Type B pancreatic cell (in vitro differentiated cells): ENCODE data around the gene MRTFB. TPM values are rescaled to one million over a fixed set of nuclear protein-coding genes. Genes with fewer than 3 reads are reported as not detected.
"Not testable (repeated sequence)": the region's sequence is repeated elsewhere in the genome, so short reads cannot be mapped to it uniquely, and the experiment has no call there.

ENCODE experiments used
- DNase-seq: peaks from one replicate; pipeline ENCODE4 v3.0.0; 2021; ENCODE audit warnings: mixed read lengths; ENCODE audit not compliant: unreplicated experiment; ENCODE audit errors: extremely low spot score
- H3K27ac Mint-ChIP-seq: 2 replicates; pipeline ENCODE4 v1.8.0; 2021; ENCODE audit warnings: mild to moderate bottlenecking, mixed read lengths
- H3K27me3 Mint-ChIP-seq: 2 replicates; pipeline ENCODE4 v1.8.0; 2021; ENCODE audit warnings: mixed read lengths
- H3K36me3 Mint-ChIP-seq: 2 replicates; pipeline ENCODE4 v1.8.0; 2021; ENCODE audit warnings: mixed read lengths
- H3K4me1 Mint-ChIP-seq: one replicate; pipeline ENCODE4 v1.8.0; 2021; ENCODE audit warnings: mixed read lengths; ENCODE audit not compliant: unreplicated experiment
- H3K4me3 Mint-ChIP-seq: 2 replicates; pipeline ENCODE4 v1.8.0; 2021; ENCODE audit warnings: mild to moderate bottlenecking, mixed read lengths
- H3K9me3 Mint-ChIP-seq: 2 replicates; pipeline ENCODE4 v1.8.0; 2021; ENCODE audit warnings: mixed read lengths
- long read RNA-seq: library from polyadenylated mRNA; unstranded; transcript quantifications from one replicate; pipeline ENCODE4 v2.0.0, GENCODE V29; 2020
- total RNA-seq: library from RNA; stranded (reverse); gene quantifications from 2 replicates; pipeline ENCODE4 v1.2.1, GENCODE V29; 2021; ENCODE audit warnings: low replicate concordance
- TF ChIP-seq, protein P1 (sequence below): fragments of 200-600 bp; sonication (generic); conservative IDR thresholded peaks from 2 replicates; pipeline ENCODE4 v1.5.0; 2021; ENCODE audit warnings: antibody characterized with exemption, mild to moderate bottlenecking

Gene MRTFB, protein sequence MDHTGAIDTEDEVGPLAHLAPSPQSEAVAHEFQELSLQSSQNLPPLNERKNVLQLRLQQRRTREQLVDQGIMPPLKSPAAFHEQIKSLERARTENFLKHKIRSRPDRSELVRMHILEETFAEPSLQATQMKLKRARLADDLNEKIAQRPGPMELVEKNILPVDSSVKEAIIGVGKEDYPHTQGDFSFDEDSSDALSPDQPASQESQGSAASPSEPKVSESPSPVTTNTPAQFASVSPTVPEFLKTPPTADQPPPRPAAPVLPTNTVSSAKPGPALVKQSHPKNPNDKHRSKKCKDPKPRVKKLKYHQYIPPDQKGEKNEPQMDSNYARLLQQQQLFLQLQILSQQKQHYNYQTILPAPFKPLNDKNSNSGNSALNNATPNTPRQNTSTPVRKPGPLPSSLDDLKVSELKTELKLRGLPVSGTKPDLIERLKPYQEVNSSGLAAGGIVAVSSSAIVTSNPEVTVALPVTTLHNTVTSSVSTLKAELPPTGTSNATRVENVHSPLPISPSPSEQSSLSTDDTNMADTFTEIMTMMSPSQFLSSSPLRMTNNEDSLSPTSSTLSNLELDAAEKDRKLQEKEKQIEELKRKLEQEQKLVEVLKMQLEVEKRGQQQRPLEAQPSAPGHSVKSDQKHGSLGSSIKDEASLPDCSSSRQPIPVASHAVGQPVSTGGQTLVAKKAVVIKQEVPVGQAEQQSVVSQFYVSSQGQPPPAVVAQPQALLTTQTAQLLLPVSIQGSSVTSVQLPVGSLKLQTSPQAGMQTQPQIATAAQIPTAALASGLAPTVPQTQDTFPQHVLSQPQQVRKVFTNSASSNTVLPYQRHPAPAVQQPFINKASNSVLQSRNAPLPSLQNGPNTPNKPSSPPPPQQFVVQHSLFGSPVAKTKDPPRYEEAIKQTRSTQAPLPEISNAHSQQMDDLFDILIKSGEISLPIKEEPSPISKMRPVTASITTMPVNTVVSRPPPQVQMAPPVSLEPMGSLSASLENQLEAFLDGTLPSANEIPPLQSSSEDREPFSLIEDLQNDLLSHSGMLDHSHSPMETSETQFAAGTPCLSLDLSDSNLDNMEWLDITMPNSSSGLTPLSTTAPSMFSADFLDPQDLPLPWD
- total RNA-seq, result 43.2 and 61.0 TPM in 2 replicates
- long read RNA-seq, partial matches to known transcripts, result 2 of 12 reads
- long read RNA-seq, other reads (novel, unspliced or antisense), result 8 of 12 reads

- Mint-ChIP-seq H3K36me3 (peaks cover 3% of the 10 kb centered on the region), H3K4me3 (peak within 1 kb of the TSS; percentile 95), H3K4me1 (peaks cover 28% of the 10 kb centered on the region), H3K9me3 (no peaks in the 10 kb centered on the region), H3K27me3 (no peaks in the 10 kb centered on the region), H3K27ac (peak within 1 kb of the TSS; percentile 89)
- peak; percentile 92 for DNase-seq
- TF ChIP-seq, protein P1, sequence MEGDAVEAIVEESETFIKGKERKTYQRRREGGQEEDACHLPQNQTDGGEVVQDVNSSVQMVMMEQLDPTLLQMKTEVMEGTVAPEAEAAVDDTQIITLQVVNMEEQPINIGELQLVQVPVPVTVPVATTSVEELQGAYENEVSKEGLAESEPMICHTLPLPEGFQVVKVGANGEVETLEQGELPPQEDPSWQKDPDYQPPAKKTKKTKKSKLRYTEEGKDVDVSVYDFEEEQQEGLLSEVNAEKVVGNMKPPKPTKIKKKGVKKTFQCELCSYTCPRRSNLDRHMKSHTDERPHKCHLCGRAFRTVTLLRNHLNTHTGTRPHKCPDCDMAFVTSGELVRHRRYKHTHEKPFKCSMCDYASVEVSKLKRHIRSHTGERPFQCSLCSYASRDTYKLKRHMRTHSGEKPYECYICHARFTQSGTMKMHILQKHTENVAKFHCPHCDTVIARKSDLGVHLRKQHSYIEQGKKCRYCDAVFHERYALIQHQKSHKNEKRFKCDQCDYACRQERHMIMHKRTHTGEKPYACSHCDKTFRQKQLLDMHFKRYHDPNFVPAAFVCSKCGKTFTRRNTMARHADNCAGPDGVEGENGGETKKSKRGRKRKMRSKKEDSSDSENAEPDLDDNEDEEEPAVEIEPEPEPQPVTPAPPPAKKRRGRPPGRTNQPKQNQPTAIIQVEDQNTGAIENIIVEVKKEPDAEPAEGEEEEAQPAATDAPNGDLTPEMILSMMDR, result no peak
These were observed at the start of gene MRTFB for GRCh38 chr16:14070877-14071575. Gene MRTFB (plus strand): TSS chr16:14071319. CDS start chr16:14140607, 69,288 bp downstream.

DNA sequence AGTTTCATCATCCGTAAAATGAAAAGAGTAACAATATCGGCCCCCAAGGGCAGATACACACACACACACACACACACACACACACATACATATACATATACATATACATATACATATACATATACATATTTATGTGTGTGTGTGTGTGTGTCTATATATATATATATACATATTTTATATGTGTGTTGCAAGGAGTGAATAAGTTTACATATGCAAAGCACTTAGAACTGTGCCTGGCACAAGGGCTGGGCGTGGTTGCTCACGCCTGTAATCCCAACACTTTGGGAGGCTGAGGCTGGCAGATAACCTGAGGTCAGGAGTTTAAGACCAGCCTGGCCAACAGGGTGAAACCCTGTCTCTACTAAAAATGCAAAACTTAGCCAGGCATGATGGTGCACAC lies 47.6 kb upstream of the MRTFB start:
- H3K4me1 Mint-ChIP-seq, H3K36me3 Mint-ChIP-seq, DNase-seq, H3K27me3 Mint-ChIP-seq, H3K4me3 Mint-ChIP-seq, H3K27ac Mint-ChIP-seq, H3K9me3 Mint-ChIP-seq: not testable (repeated sequence)

- H3K27ac Mint-ChIP-seq, result no peak overlapping the region
- no peak for DNase-seq
- H3K9me3 Mint-ChIP-seq, result no peaks in the 10 kb centered on the region
- H3K4me1 Mint-ChIP-seq, result peaks cover 5% of the 10 kb centered on the region
- no peaks in the 10 kb centered on the region for H3K36me3 Mint-ChIP-seq
- H3K27me3 Mint-ChIP-seq, result no peaks in the 10 kb centered on the region
- TF ChIP-seq, protein P1, result no peak
- no peak overlapping the region for H3K4me3 Mint-ChIP-seq
These were observed 46.8 kb upstream of the MRTFB start for GRCh38 chr16:14024283-14024682.

GRCh38 chr16:14026572-14027285 lies 44.4 kb upstream of the MRTFB start:
- Mint-ChIP-seq H3K27ac (no peak overlapping the region), H3K4me3 (no peak overlapping the region), H3K4me1 (peaks cover 5% of the 10 kb centered on the region), H3K9me3 (no peaks in the 10 kb centered on the region), H3K27me3 (no peaks in the 10 kb centered on the region), H3K36me3 (no peaks in the 10 kb centered on the region)
- TF ChIP-seq, protein P1, result no peak
- no peak for DNase-seq

- no peaks in the 10 kb centered on the region for H3K9me3 Mint-ChIP-seq
- TF ChIP-seq, protein P1, result no peak
- no peaks in the 10 kb centered on the region for H3K36me3 Mint-ChIP-seq
- no peaks in the 10 kb centered on the region for H3K27me3 Mint-ChIP-seq
- DNase-seq, result no peak
- H3K4me1 Mint-ChIP-seq, result peaks cover 5% of the 10 kb centered on the region
- no peak overlapping the region for H3K27ac Mint-ChIP-seq
- H3K4me3 Mint-ChIP-seq, result no peak overlapping the region
These were observed 42.9 kb upstream of the MRTFB start for GRCh38 chr16:14028202-14028601.
